GM23338 (cell line): Measurements from ENCODE around the gene NAA15. TPM values are rescaled to one million over a fixed set of nuclear protein-coding genes. Genes with fewer than 3 reads are reported as not detected.

Experiments
- ATAC-seq: fragments of 200-7000 bp; cut with Tn5 transposase; 3 replicates; pipeline ENCODE4 v1.9.1; 2020
- DNase-seq: peaks from one replicate; pipeline ENCODE4 v3.0.0-alpha.2; 2015; ENCODE audit warnings: low spot score
- H2AFZ ChIP-seq: fragments of 200-600 bp; sonication (generic); 2 replicates; pipeline ENCODE4 v1.8.0; 2016; ENCODE audit warnings: antibody characterized with exemption, mild to moderate bottlenecking, moderate library complexity
- H3F3A ChIP-seq: fragments of 200-600 bp; sonication (generic); replicated peaks from 2 replicates; pipeline ENCODE4 v1.8.0; 2017; ENCODE audit warnings: antibody characterized with exemption, mixed run types, low read depth
- H3K27ac ChIP-seq: fragments of 200-600 bp; sonication (generic); 2 replicates; pipeline ENCODE4 v1.6.1; 2016; ENCODE audit warnings: low read depth
- H3K27me3 ChIP-seq: fragments of 200-600 bp; sonication (generic); 2 replicates; pipeline ENCODE4 v1.8.0; 2016; ENCODE audit warnings: mild to moderate bottlenecking, mixed run types, moderate library complexity; ENCODE audit not compliant: insufficient read depth
- H3K36me3 ChIP-seq: fragments of 200-600 bp; sonication (generic); 2 replicates; pipeline ENCODE4 v1.8.0; 2016; ENCODE audit warnings: mild to moderate bottlenecking; ENCODE audit not compliant: insufficient read depth
- H3K4me1 ChIP-seq: fragments of 200-600 bp; sonication (generic); 2 replicates; pipeline ENCODE4 v1.8.0; 2016; ENCODE audit warnings: mild to moderate bottlenecking, moderate library complexity; ENCODE audit not compliant: insufficient read depth
- H3K4me2 ChIP-seq: fragments of 200-600 bp; sonication (generic); 2 replicates; pipeline ENCODE4 v1.7.1; 2017; ENCODE audit warnings: mixed run types
- H3K4me3 ChIP-seq: fragments of 200-600 bp; sonication (generic); 2 replicates; pipeline ENCODE4 v1.6.1; 2016; ENCODE audit warnings: mixed run types
- H3K79me2 ChIP-seq: fragments of 200-600 bp; sonication (generic); replicated peaks from 2 replicates; pipeline ENCODE4 v1.8.0; 2017; ENCODE audit warnings: mild to moderate bottlenecking; ENCODE audit not compliant: insufficient read depth
- H3K9me2 ChIP-seq: fragments of 200-600 bp; sonication (generic); 2 replicates; pipeline ENCODE4 v1.8.0; 2017; ENCODE audit not compliant: insufficient read depth
- H4K20me1 ChIP-seq: fragments of 200-600 bp; sonication (generic); replicated peaks from 2 replicates; pipeline ENCODE4 v1.8.0; 2017; ENCODE audit warnings: mild to moderate bottlenecking; ENCODE audit not compliant: insufficient read depth
- H3K27ac Mint-ChIP-seq: 2 replicates; pipeline ENCODE4 v1.8.0; 2020; ENCODE audit warnings: inconsistent platforms, mild to moderate bottlenecking, moderate library complexity, mixed read lengths
- H3K27me3 Mint-ChIP-seq: 3 replicates; pipeline ENCODE4 v1.8.0; 2022; ENCODE audit warnings: low read depth, mild to moderate bottlenecking, moderate library complexity, mixed read lengths, inconsistent platforms; ENCODE audit not compliant: insufficient read depth, poor library complexity
- H3K36me3 Mint-ChIP-seq: 3 replicates; pipeline ENCODE4 v1.8.0; 2021; ENCODE audit warnings: low read depth, mild to moderate bottlenecking, inconsistent platforms, moderate library complexity, mixed read lengths
- H3K4me1 Mint-ChIP-seq: 3 replicates; pipeline ENCODE4 v1.8.0; 2020; ENCODE audit warnings: mild to moderate bottlenecking, inconsistent platforms, mixed read lengths
- H3K4me3 Mint-ChIP-seq: 3 replicates; pipeline ENCODE4 v1.8.0; 2021; ENCODE audit warnings: moderate library complexity, mild to moderate bottlenecking, inconsistent platforms, mixed read lengths
- H3K9me3 Mint-ChIP-seq: 3 replicates; pipeline ENCODE4 v1.8.0; 2020; ENCODE audit warnings: moderate library complexity, mild to moderate bottlenecking, inconsistent platforms, mixed read lengths
- CREB1 ChIP-seq: fragments of 250-450 bp; sonication (Bioruptor Pico); IDR thresholded peaks from 2 replicates; pipeline ENCODE4 v1.5.0; 2020; ENCODE audit warnings: low read depth, mild to moderate bottlenecking, moderate library complexity
- CTCF ChIP-seq, 2 experiments: fragments of 200-600 bp in 1 of 2; sonication (generic) in 1 of 2; conservative IDR thresholded peaks; 2 replicates each; pipeline versions ENCODE4 v1.5.1 to v1.6.1; 2016 to 2017; ENCODE audit warnings: antibody characterized with exemption in 2 of 2, low read depth in 2 of 2, mild to moderate bottlenecking in 2 of 2, moderate library complexity in 1 of 2
- ETS1 ChIP-seq: IDR thresholded peaks from 2 replicates; pipeline ENCODE4 v1.6.1; 2016; ENCODE audit warnings: antibody characterized with exemption
- EZH2 ChIP-seq: fragments of 200-600 bp; sonication (generic); IDR thresholded peaks from one replicate; pipeline ENCODE4 v1.8.0; 2017; ENCODE audit warnings: antibody characterized with exemption, mild to moderate bottlenecking, low read depth; ENCODE audit not compliant: unreplicated experiment
- EZH2phosphoT487 ChIP-seq: fragments of 200-600 bp; sonication (generic); IDR thresholded peaks from one replicate; pipeline ENCODE4 v1.8.1; 2018; ENCODE audit warnings: antibody characterized with exemption; ENCODE audit not compliant: unreplicated experiment
- JUNB ChIP-seq: IDR thresholded peaks from one replicate; pipeline ENCODE4 v1.6.1; 2016; ENCODE audit warnings: antibody characterized with exemption; ENCODE audit not compliant: unreplicated experiment
- NANOG ChIP-seq: IDR thresholded peaks from 2 replicates; pipeline ENCODE4 v1.6.1; 2016; ENCODE audit warnings: antibody characterized with exemption, borderline replicate concordance
- POLR2AphosphoS5 ChIP-seq: IDR thresholded peaks from 2 replicates; pipeline ENCODE4 v1.6.1; 2016; ENCODE audit warnings: antibody characterized with exemption, low read depth
- REST ChIP-seq: IDR thresholded peaks from one replicate; pipeline ENCODE4 v1.6.1; 2018; ENCODE audit warnings: antibody characterized with exemption; ENCODE audit not compliant: unreplicated experiment
- STAT1 ChIP-seq: IDR thresholded peaks from one replicate; pipeline ENCODE4 v1.6.1; 2016; ENCODE audit warnings: antibody characterized with exemption; ENCODE audit not compliant: unreplicated experiment
- ZNF462 ChIP-seq: fragments of 250-450 bp; sonication (Bioruptor Pico); IDR thresholded peaks from 2 replicates; pipeline ENCODE4 v1.5.0; 2020; ENCODE audit warnings: mild to moderate bottlenecking, moderate library complexity
- polyA plus RNA-seq: library from polyadenylated mRNA; unstranded; fragments of >200 nt; fragmentation: Nextera tagmentation; extraction: Ambion mirVana; gene quantifications from 2 replicates; pipeline ENCODE4 v1.2.1, GENCODE V29; 2016
- total RNA-seq: library from RNA; depleted of rRNA; stranded (reverse); fragments of >200 nt; shearing (Covaris generic); gene quantifications from 2 replicates; pipeline ENCODE4 v1.2.3, GENCODE V29; 2014

NAA15 gene
- total and polyA plus RNA-seq, 2 experiments from 2014 or later, result 80.1 to 101 TPM

GRCh38 chr4:139454111-139455045 is 153.1 kb downstream of the NAA15 start, which contains the start of gene RAB33B (continued):
- no peak for TF ChIP-seq ZNF462

GRCh38 chr4:139455126-139455538 is 153.8 kb downstream of the NAA15 start:
- peaks cover 72% of the 10 kb centered on the region for H3K79me2 ChIP-seq
- ATAC-seq (no peak), DNase-seq (no peak)
- Mint-ChIP-seq H3K27me3 (peaks cover 10% of the 10 kb centered on the region), H3K4me1 (peaks cover 59% of the 10 kb centered on the region), H3K36me3 (peaks cover 5% of the 10 kb centered on the region; the same call in 2 of the 3 replicates), H3K27ac (no peak overlapping the region), H3K9me3 (no peaks in the 10 kb centered on the region), H3K4me3 (peak overlapping the region; percentile 96)
- H3F3A ChIP-seq, result peaks cover 7% of the 10 kb centered on the region
- H3K27ac ChIP-seq, result no peak overlapping the region
- no peaks in the 10 kb centered on the region for H3K36me3 ChIP-seq
- peak overlapping the region; percentile 81 for H3K4me2 ChIP-seq
- H3K4me3 ChIP-seq, result peak overlapping the region; percentile 95
- no peaks in the 10 kb centered on the region for H3K9me2 ChIP-seq
- H4K20me1 ChIP-seq, result peaks cover 8% of the 10 kb centered on the region; the same call in 1 of the 2 replicates
- H3K4me1 ChIP-seq, result peaks cover 47% of the 10 kb centered on the region
- H2AFZ ChIP-seq, result no peak overlapping the region
- H3K27me3 ChIP-seq, result no peaks in the 10 kb centered on the region
- TF ChIP-seq REST, result no peak
- TF ChIP-seq EZH2phosphoT487, result no peak
- no peak for TF ChIP-seq CREB1 (CRISPR knock-in tag)
- TF ChIP-seq POLR2AphosphoS5, result no peak
- TF ChIP-seq EZH2, result no peak
- TF ChIP-seq NANOG, result no peak
- no peak for TF ChIP-seq JUNB
- no peak for TF ChIP-seq ETS1
- TF ChIP-seq CTCF (conservative IDR thresholded peaks at IDR 0.05; ENCODE audit: low read depth in 2 of 2), result no peak
- TF ChIP-seq STAT1, result no peak
